Aorta (tissue), 5 donors: Measurements from ENCODE around the gene ODAM. TPM values are rescaled to one million over a fixed set of nuclear protein-coding genes. Genes with fewer than 3 reads are reported as not detected.

ENCODE experiments used
- ATAC-seq: fragments of 200-7000 bp; cut with Tn5 transposase; one replicate; pipeline ENCODE4 v1.9.1; 2022; ENCODE audit warnings: moderate library complexity; ENCODE audit not compliant: low FRiP score
- DNase-seq, 2 donors: peaks; one replicate each; pipeline ENCODE4 v3.0.0-alpha.2; 2020
- H3K27ac ChIP-seq, 2 donors: one replicate each; pipeline ENCODE4 v1.5.1; 2013; ENCODE audit warnings: low read length in 2 of 2, mild to moderate bottlenecking in 2 of 2, moderate library complexity in 2 of 2, control low read depth in 1 of 2, inconsistent platforms in 1 of 2, low read depth in 1 of 2
- H3K27me3 ChIP-seq, 2 donors: one replicate each; pipeline ENCODE4 v1.6.1; 2013; ENCODE audit warnings: control low read depth in 1 of 2, low read length in 1 of 2, mild to moderate bottlenecking in 1 of 2, moderate library complexity in 1 of 2; ENCODE audit not compliant: insufficient read depth in 2 of 2, control insufficient read depth in 1 of 2
- H3K36me3 ChIP-seq, 2 donors: one replicate each; pipeline ENCODE4 v1.6.1; 2013; ENCODE audit warnings: control low read depth in 1 of 2, low read length in 1 of 2, mild to moderate bottlenecking in 1 of 2; ENCODE audit not compliant: insufficient read depth in 2 of 2, control insufficient read depth in 1 of 2
- H3K4me1 ChIP-seq, 2 donors: one replicate each; pipeline ENCODE4 v1.6.1; 2013; ENCODE audit warnings: low read length in 2 of 2, control low read depth in 1 of 2, mild to moderate bottlenecking in 1 of 2, moderate library complexity in 1 of 2; ENCODE audit not compliant: insufficient read depth in 2 of 2, control insufficient read depth in 1 of 2
- H3K4me3 ChIP-seq, 2 donors: one replicate each; pipeline ENCODE4 v1.5.1; 2013; ENCODE audit warnings: low read length in 2 of 2, control low read depth in 1 of 2, mild to moderate bottlenecking in 1 of 2
- H3K9me3 ChIP-seq: one replicate; pipeline ENCODE4 v1.6.1; 2013; ENCODE audit warnings: mild to moderate bottlenecking, low read length; ENCODE audit not compliant: control insufficient read depth
- WGBS, 2 donors: extraction: QIAGEN DNeasy Blood & Tissue Kit; methylation state at CpG; one replicate each; pipeline ENCODE4 v1.1.7; 2013; 5-methylcytosine and 5-hydroxymethylcytosine counted together
- intact Hi-C, 2 donors: fragments of 100-400 bp; cut with DNase I; formaldehyde crosslinking; loops; one replicate each; pipeline versions ENCODE4 v1.14.2 to v1.15.0; 2022
- polyA plus RNA-seq, 2 donors: library from polyadenylated mRNA; stranded (reverse); fragments of 200-250 nt; gene quantifications; one replicate each; pipeline ENCODE4 v1.2.3, GENCODE V29; 2013
- total RNA-seq, 2 donors: library from RNA; stranded (reverse); fragmentation: NEBNext Ultra II Directional; extraction: Animal tissue kit (Norgen Biotek cat#: 25700); gene quantifications; one replicate each; pipeline ENCODE4 v1.2.1, GENCODE V29; 2021
- donor health status: healthy with polysubstance abuse.
- donor health status: Bipolar disorder and iron deficiency.
- donor health status: DM: no; HTN: no; CAD: no.
- donor health status: DM: no; HTN: no; CAD: no.
- donor health status: DM: yes; HTN: yes; CAD: no.

ODAM gene
- total and polyA plus RNA-seq, 4 donors = not detected

DNA sequence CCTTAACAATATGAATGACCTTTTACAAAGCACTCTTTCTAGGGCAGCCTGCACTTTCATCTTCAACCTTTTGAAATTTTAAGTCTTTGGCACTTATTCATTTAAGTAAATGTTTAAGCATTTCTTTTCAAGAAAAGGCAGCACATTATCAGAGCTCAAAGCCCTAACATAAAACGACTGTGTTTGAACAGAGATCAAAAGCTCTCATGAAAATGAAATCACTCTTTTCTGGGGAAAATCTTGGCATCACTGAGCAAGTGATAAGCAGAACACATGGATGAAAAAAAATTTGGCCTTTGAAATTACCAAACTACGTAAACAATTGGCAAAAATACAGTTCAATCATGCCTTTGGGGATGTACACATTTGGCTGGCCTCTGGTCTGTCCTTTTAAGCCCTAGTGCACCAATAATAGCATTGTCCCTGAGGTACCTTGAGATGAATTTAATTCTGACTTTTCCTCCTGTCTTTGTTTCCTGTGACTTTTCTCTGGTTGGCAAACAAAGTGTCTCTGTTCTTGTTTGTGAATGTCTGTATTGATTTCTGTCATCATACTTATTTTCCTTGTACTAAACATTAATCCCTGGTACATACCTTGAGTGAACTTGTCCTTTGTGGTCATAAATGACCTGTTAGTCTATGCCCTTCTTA lies 12.9 kb upstream of the ODAM start:
- peaks cover 0 to 4% of the 10 kb centered on the region in 2 donors for H3K27me3 ChIP-seq
- WGBS, 2 donors = 9 to 15% methylated on average over 2 of the region's 2 CpGs
- H3K4me3 ChIP-seq = no peak overlapping the region
- H3K4me1 ChIP-seq = no peaks in the 10 kb centered on the region
- H3K27ac ChIP-seq = no peak overlapping the region
- H3K36me3 ChIP-seq = no peaks in the 10 kb centered on the region
- H3K9me3 ChIP-seq = peaks cover 2% of the 10 kb centered on the region
- intact Hi-C loops = no loop called here
- DNase-seq = no peak
- no peak for ATAC-seq

DNA sequence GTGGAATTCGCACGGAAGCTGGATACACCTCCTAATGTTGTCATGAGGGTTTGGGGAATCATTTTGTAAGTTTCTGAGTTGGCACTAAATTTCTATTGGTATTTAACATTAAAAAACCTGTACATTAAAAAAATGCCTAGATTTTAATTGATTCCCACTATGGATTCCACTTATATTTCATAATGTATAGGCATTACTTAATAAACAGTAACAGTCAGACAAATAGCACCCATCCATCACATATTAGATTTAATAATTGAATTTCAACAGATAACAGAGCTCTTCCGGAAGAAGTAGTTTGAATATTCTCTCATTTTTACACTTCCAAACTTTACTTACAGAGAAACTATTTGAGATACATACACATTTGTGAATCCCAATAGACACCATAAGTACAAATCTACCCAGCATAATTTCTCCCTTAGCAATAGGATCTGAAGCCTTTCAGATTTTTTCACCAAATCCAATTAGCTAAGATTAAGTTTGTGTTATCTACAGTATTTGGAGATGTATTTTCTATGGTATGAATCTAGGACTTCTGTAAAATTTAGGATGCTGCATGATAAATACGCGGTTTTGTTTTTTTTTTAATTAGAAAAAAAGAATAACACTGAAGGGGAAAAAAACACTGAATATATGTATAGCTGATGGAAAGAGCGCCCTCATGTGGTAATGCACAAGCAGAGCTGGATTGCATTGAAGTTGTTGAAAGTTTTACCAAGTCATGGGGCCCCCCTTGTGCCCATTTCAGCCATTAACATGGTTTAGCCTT lies 12.2 kb upstream of the ODAM start:
- 61 to 63% methylated on average over 6 of the region's 6 CpGs for WGBS, 2 donors
- ATAC-seq = no peak
- intact Hi-C loops = no loop called here
- Histone ChIP-seq H3K27ac (no peak overlapping the region), H3K4me3 (no peak overlapping the region), H3K4me1 (no peaks in the 10 kb centered on the region), H3K9me3 (peaks cover 2% of the 10 kb centered on the region), H3K27me3 (peaks cover 0 to 4% of the 10 kb centered on the region in 2 donors), H3K36me3 (no peaks in the 10 kb centered on the region)
- no peak for DNase-seq

DNA sequence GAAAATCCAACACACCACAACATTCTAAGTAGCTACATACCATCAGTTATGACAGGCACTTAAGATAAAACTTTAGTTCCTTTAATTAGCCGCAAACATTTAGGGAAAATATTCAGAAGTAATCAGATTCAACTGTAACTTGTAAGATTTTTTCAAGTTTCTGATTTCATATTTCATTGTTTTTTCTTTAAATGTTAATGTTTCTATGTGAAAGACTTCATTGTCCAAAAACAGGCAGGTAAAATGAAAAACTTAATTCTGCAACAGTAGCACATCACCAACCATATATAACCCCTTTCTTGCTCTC lies 11.6 kb upstream of the ODAM start:
- Histone ChIP-seq H3K9me3 (peaks cover 2% of the 10 kb centered on the region), H3K36me3 (no peaks in the 10 kb centered on the region), H3K27me3 (peaks cover 0 to 4% of the 10 kb centered on the region in 2 donors), H3K27ac (no peak overlapping the region), H3K4me3 (no peak overlapping the region), H3K4me1 (no peaks in the 10 kb centered on the region)
- intact Hi-C loops = no loop called here
- no peak for DNase-seq
- WGBS, 2 donors = 79 to 83% methylated on average over 1 of the region's 1 CpG
- ATAC-seq = no peak

DNA sequence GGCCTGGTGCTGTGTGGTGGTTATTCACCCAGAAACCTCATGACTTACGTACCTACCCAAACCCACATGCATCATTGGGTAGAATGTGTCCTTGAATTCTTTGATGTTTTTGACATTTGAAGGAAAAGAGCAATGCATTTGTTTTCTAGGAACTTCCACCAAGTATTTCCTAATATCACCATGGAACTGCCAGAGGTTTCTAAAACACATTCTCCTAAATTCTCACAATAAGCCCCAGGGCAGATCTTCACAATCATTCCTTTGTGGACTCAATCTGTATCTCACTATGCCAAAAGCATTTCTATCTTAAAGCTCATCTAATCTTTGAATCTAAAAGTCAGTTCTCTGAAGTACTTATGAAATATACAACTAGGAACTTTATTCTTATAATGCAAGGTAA lies 8.3 kb upstream of the ODAM start:
- ATAC-seq (no peak), DNase-seq (no peak)
- Histone ChIP-seq H3K27ac (no peak overlapping the region), H3K9me3 (no peaks in the 10 kb centered on the region), H3K27me3 (peaks cover 0 to 1% of the 10 kb centered on the region in 2 donors), H3K36me3 (no peaks in the 10 kb centered on the region), H3K4me3 (no peak overlapping the region), H3K4me1 (no peaks in the 10 kb centered on the region)
- intact Hi-C loops = no loop called here
- WGBS, 2 donors = 90 to 96% methylated on average over 1 of the region's 1 CpG

DNA sequence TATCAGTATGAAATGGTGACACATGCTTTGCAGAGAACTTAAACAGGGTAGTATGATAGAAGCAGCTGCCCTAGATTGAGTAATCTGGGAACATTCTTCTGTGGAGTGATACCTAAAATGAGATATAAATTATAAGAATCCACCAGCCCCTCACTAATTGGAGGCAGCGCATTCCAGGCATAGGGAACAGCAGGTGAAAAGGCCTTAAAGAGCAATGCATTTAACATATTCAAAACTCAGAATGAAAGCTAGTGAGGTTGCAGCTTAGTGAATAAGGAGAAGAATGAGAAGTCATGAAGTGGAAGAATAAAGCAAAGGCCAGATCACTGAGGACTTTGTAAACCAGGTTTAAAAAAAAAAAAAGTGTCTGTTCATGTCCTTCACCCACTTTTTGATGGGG lies 4.9 kb upstream of the ODAM start:
- 99 to 100% methylated on average over 1 of the region's 1 CpG for WGBS, 2 donors
- Histone ChIP-seq H3K27me3 (no peaks in the 10 kb centered on the region), H3K36me3 (no peaks in the 10 kb centered on the region), H3K9me3 (no peaks in the 10 kb centered on the region), H3K27ac (no peak overlapping the region), H3K4me3 (no peak overlapping the region), H3K4me1 (no peaks in the 10 kb centered on the region)
- DNase-seq = no peak
- intact Hi-C loops = no loop called here
- ATAC-seq = no peak

DNA sequence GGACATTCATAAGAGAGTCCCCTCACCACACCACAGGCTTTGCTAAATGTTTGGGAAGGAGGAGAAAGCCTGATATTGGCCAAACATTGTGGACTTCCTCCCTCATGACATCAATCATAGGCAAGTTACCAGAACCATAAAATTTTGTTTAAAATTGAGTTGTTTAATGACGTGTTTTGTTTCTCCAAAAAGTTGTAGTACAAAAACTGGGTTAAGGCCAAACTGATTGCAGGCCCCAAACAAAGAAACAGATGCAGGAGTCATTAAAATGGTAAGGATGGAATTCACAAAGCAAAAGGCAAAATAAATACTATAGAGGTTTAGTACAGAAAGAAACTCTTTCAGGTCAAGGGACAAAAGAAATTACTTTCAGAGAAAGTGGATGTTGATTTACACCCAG lies 3.9 kb upstream of the ODAM start:
- intact Hi-C loops = no loop called here
- ATAC-seq = no peak
- no peaks in the 10 kb centered on the region for H3K9me3 ChIP-seq
- H3K4me3 ChIP-seq = no peak overlapping the region
- H3K27me3 ChIP-seq = no peaks in the 10 kb centered on the region
- 30 to 39% methylated on average over 1 of the region's 1 CpG for WGBS, 2 donors
- H3K27ac ChIP-seq = no peak overlapping the region
- no peaks in the 10 kb centered on the region for H3K36me3 ChIP-seq
- no peak for DNase-seq
- H3K4me1 ChIP-seq = no peaks in the 10 kb centered on the region

DNA sequence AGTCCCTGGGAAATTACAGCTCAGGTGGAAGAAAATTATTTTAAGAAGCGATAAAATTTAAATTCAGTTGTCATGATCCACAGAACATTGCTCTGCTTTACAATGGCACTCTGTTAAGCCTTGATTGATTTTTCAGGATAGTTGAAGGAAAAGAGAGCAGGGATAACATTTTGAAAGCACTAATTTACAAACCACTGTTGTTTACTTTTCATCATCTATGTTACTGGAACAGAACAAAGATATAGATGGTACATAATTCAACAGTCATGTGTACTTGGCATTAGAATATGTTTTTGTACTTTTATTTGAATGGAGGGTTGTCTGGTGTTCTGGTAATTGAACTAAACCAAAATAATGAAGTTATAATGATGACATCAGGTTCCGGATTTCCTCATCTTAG lies 2.6 kb upstream of the ODAM start:
- no peaks in the 10 kb centered on the region for H3K27me3 ChIP-seq
- H3K27ac ChIP-seq = no peak overlapping the region
- H3K36me3 ChIP-seq = no peaks in the 10 kb centered on the region
- no peak for DNase-seq
- no peak overlapping the region for H3K4me3 ChIP-seq
- no peaks in the 10 kb centered on the region for H3K4me1 ChIP-seq
- WGBS, 2 donors = 95 to 97% methylated on average over 2 of the region's 2 CpGs
- intact Hi-C loops = no loop called here
- no peaks in the 10 kb centered on the region for H3K9me3 ChIP-seq
- ATAC-seq = no peak

DNA sequence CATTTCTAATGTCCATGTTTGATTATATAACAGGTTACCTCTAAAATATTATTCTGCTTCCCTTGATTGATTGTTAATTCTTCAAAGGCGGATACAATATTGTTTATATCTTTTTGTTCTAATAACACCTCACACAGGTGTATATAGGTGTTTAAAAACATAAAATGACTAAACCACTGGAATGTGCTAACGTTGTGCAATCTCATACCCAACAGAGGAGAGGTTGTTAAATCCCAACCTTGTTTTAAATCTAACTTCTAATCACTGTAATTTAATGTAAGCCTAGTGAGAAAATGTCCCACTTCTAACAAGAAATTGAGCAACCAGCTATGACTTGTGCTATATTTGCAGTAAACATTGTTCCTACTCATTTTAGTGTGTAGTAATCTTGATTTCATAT lies 1.3 kb downstream of the ODAM start:
- Histone ChIP-seq H3K27ac (no peak overlapping the region), H3K36me3 (no peaks in the 10 kb centered on the region), H3K27me3 (no peaks in the 10 kb centered on the region), H3K4me3 (no peak overlapping the region), H3K4me1 (no peaks in the 10 kb centered on the region), H3K9me3 (no peaks in the 10 kb centered on the region)
- DNase-seq (no peak), ATAC-seq (no peak)
- intact Hi-C loops = no loop called here
- WGBS, 2 donors = 93% methylated on average over 2 of the region's 2 CpGs

DNA sequence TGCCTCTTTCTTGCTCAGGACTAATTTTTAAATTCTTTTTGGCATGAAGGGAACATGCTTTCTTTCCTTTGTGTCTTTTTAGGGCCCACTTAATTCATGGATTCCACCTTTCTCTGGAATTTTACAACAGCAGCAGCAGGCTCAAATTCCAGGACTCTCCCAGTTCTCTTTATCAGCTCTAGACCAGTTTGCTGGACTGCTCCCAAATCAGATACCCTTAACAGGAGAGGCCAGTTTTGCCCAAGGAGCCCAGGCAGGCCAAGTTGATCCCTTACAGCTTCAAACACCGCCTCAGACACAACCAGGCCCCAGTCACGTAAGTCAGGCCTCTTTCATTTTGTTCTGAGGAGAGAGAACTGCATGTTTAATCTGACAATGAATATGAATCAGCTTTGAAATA lies 2.3 kb downstream of the ODAM start:
- 53 to 56% methylated on average over 2 of the region's 2 CpGs for WGBS, 2 donors
- intact Hi-C loops = no loop called here
- H3K27me3 ChIP-seq = no peaks in the 10 kb centered on the region
- no peaks in the 10 kb centered on the region for H3K9me3 ChIP-seq
- no peaks in the 10 kb centered on the region for H3K36me3 ChIP-seq
- ATAC-seq (no peak), DNase-seq (no peak)
- H3K4me1 ChIP-seq = no peaks in the 10 kb centered on the region
- no peak overlapping the region for H3K27ac ChIP-seq
- H3K4me3 ChIP-seq = no peak overlapping the region
